Loucy (cell line): ENCODE data around the gene RNF126.

Experiments
- CTCF ChIP-seq: fragments of 200-600 bp; sonication (generic); conservative IDR thresholded peaks from 2 replicates; pipeline ENCODE4 v1.5.1; 2014; ENCODE audit warnings: mild to moderate bottlenecking, antibody characterized with exemption, low read length
- EZH2phosphoT487 ChIP-seq: fragments of 200-600 bp; IDR thresholded peaks from 2 replicates; pipeline ENCODE4 v1.6.1; 2018; ENCODE audit warnings: antibody characterized with exemption, mild to moderate bottlenecking, moderate library complexity, borderline replicate concordance

- no peak for TF ChIP-seq CTCF
- no peak for TF ChIP-seq EZH2phosphoT487
Observed at GRCh38 chr19:656751-657559, 6.1 kb downstream of the RNF126 start.
